Loucy (cell line): ENCODE measurements around the gene KIAA0825.

Experiments
- H2AFZ ChIP-seq: fragments of 200-600 bp; sonication (generic); 2 replicates; pipeline ENCODE4 v1.6.0; 2016; ENCODE audit warnings: antibody characterized with exemption, mild to moderate bottlenecking, low read length, moderate library complexity
- H3F3A ChIP-seq: fragments of 200-600 bp; 2 replicates; pipeline ENCODE4 v1.6.0; 2016; ENCODE audit warnings: antibody characterized with exemption, low read depth, mild to moderate bottlenecking
- H3K27me3 ChIP-seq: fragments of 200-600 bp; sonication (generic); 2 replicates; pipeline ENCODE4 v1.6.1; 2014; ENCODE audit warnings: low read length, mild to moderate bottlenecking; ENCODE audit not compliant: insufficient read depth, poor library complexity, severe bottlenecking
- H3K36me3 ChIP-seq: fragments of 200-600 bp; sonication (generic); 2 replicates; pipeline ENCODE4 v1.6.1; 2016; ENCODE audit warnings: low read length; ENCODE audit not compliant: insufficient read depth
- H3K4me1 ChIP-seq: fragments of 200-600 bp; sonication (generic); 2 replicates; pipeline ENCODE4 v1.5.1; 2014; ENCODE audit warnings: low read length, mild to moderate bottlenecking; ENCODE audit not compliant: insufficient read depth, poor library complexity, severe bottlenecking
- H3K4me2 ChIP-seq: fragments of 200-600 bp; sonication (generic); 2 replicates; pipeline ENCODE4 v1.6.0; 2014; ENCODE audit warnings: antibody characterized with exemption, low read length, low read depth, mild to moderate bottlenecking; ENCODE audit not compliant: poor library complexity, severe bottlenecking
- H3K4me3 ChIP-seq: fragments of 200-600 bp; sonication (generic); 2 replicates; pipeline ENCODE4 v1.5.1; 2014; ENCODE audit warnings: low read length, mild to moderate bottlenecking, mixed read lengths; ENCODE audit not compliant: poor library complexity, severe bottlenecking
- H3K79me2 ChIP-seq: fragments of 200-600 bp; sonication (generic); 2 replicates; pipeline ENCODE4 v1.6.1; 2014; ENCODE audit warnings: low read length; ENCODE audit not compliant: insufficient read depth
- H3K9ac ChIP-seq: fragments of 200-600 bp; sonication (generic); 2 replicates; pipeline ENCODE4 v1.6.0; 2014; ENCODE audit warnings: mild to moderate bottlenecking, low read depth, low read length, moderate library complexity; ENCODE audit not compliant: poor library complexity, severe bottlenecking
- H3K9me2 ChIP-seq: fragments of 200-600 bp; sonication (generic); replicated peaks from 2 replicates; pipeline ENCODE4 v1.6.1; 2016; ENCODE audit warnings: low read depth, low read length, mixed read lengths
- H3K9me3 ChIP-seq: fragments of 200-600 bp; sonication (generic); 2 replicates; pipeline ENCODE4 v1.6.1; 2014; ENCODE audit warnings: mild to moderate bottlenecking, antibody characterized with exemption, low read length, low read depth; ENCODE audit not compliant: insufficient read depth
- H4K20me1 ChIP-seq: fragments of 200-600 bp; sonication (generic); 2 replicates; pipeline ENCODE4 v1.6.0; 2014; ENCODE audit warnings: antibody characterized with exemption, low read length, mild to moderate bottlenecking; ENCODE audit not compliant: insufficient read depth, poor library complexity, severe bottlenecking
- CTCF ChIP-seq: fragments of 200-600 bp; sonication (generic); conservative IDR thresholded peaks from 2 replicates; pipeline ENCODE4 v1.5.1; 2014; ENCODE audit warnings: mild to moderate bottlenecking, antibody characterized with exemption, low read length
- EZH2phosphoT487 ChIP-seq: fragments of 200-600 bp; IDR thresholded peaks from 2 replicates; pipeline ENCODE4 v1.6.1; 2018; ENCODE audit warnings: antibody characterized with exemption, mild to moderate bottlenecking, moderate library complexity, borderline replicate concordance

Gene KIAA0825

GRCh38 chr5:94467346-94467953, 151.0 kb downstream of the KIAA0825 start:
- no peak for TF ChIP-seq CTCF
- TF ChIP-seq EZH2phosphoT487, result no peak
- no peak overlapping the region for H2AFZ ChIP-seq
- no peak overlapping the region for H3K4me3 ChIP-seq
- H3K4me2 ChIP-seq, result no peak overlapping the region
- no peaks in the 10 kb centered on the region for H4K20me1 ChIP-seq
- no peaks in the 10 kb centered on the region for H3K79me2 ChIP-seq
- no peaks in the 10 kb centered on the region for H3F3A ChIP-seq
- H3K4me1 ChIP-seq, result no peaks in the 10 kb centered on the region
- H3K9ac ChIP-seq, result no peak overlapping the region
- no peaks in the 10 kb centered on the region for H3K9me2 ChIP-seq
- H3K27me3 ChIP-seq, result no peaks in the 10 kb centered on the region
- no peaks in the 10 kb centered on the region for H3K36me3 ChIP-seq
- H3K9me3 ChIP-seq, result no peaks in the 10 kb centered on the region

- Histone ChIP-seq H3F3A (no peaks in the 10 kb centered on the region), H2AFZ (no peak overlapping the region), H3K9me3 (no peaks in the 10 kb centered on the region), H3K4me1 (no peaks in the 10 kb centered on the region), H3K9ac (no peak overlapping the region), H3K4me2 (no peak overlapping the region), H3K27me3 (no peaks in the 10 kb centered on the region), H4K20me1 (no peaks in the 10 kb centered on the region), H3K79me2 (no peaks in the 10 kb centered on the region), H3K4me3 (no peak overlapping the region), H3K9me2 (no peaks in the 10 kb centered on the region), H3K36me3 (no peaks in the 10 kb centered on the region)
- TF ChIP-seq CTCF (no peak), EZH2phosphoT487 (no peak)
These were observed 154.7 kb downstream of the KIAA0825 start for GRCh38 chr5:94463739-94464138.

DNA sequence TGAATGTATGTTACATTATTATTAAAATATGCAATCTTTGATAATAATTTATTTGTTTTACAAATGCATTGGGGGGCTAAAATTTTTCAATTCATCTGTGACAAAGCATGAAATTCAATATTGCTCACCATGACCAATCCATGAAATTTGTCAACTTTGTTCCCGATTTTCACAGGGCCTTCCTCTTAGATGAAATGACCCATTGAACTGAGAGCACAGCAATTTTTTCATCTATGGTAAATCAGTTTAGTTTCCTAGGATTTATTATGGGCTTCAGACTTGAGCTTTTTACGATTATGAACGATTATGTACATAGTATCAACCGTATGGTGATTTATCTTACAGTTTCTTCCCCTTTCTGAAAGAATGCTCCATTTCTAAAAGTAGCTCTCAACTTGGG, 157.3 kb downstream of the KIAA0825 start:
- Histone ChIP-seq H3K9me2 (no peaks in the 10 kb centered on the region), H2AFZ (no peak overlapping the region), H3K36me3 (no peaks in the 10 kb centered on the region), H3K4me3 (no peak overlapping the region), H3F3A (no peaks in the 10 kb centered on the region), H3K9ac (no peak overlapping the region), H3K9me3 (no peaks in the 10 kb centered on the region), H3K79me2 (no peaks in the 10 kb centered on the region), H4K20me1 (no peaks in the 10 kb centered on the region), H3K27me3 (no peaks in the 10 kb centered on the region), H3K4me2 (no peak overlapping the region), H3K4me1 (no peaks in the 10 kb centered on the region)
- TF ChIP-seq CTCF (no peak), EZH2phosphoT487 (no peak)
